ENCODE data around the gene KLHL26. TPM values are rescaled to one million over a fixed set of nuclear protein-coding genes. Genes with fewer than 3 reads are reported as not detected.

The KLHL26 gene
- total RNA-seq, 1 experiment from 2014 or later, result 10.7 TPM

GRCh38 chr19:18603255-18603957, 33.4 kb upstream of the KLHL26 start:
- DNase-seq, result peak; percentile 71
- Histone ChIP-seq H3T11ph (ENCODE audit: low read length) (no peak overlapping the region), H2AFZ (ENCODE audit: low read length) (no peak overlapping the region), H3K27me3 (ENCODE audit: insufficient read depth, low read length) (peaks cover 47% of the 10 kb centered on the region), H3K56ac (ENCODE audit: insufficient read length, low read depth, low read length) (no peak overlapping the region), H2BK12ac (ENCODE audit: insufficient read length, low read depth, low read length) (no peak overlapping the region), H4K8ac (replicated peaks; ENCODE audit: insufficient read length, low read depth, low read length) (no peak overlapping the region), H2BK20ac (ENCODE audit: low read depth, low read length, poor library complexity, severe bottlenecking) (no peak overlapping the region), H4K5ac (ENCODE audit: insufficient read length, low read depth, low read length) (no peak overlapping the region), H3K9me3 (ENCODE audit: control insufficient read depth, low read depth, low read length) (no peaks in the 10 kb centered on the region), H2BK120ac (ENCODE audit: low read depth, low read length, poor library complexity, severe bottlenecking) (no peak overlapping the region), H4K91ac (ENCODE audit: insufficient read length, low read depth, low read length) (no peak overlapping the region), H3K79me1 (ENCODE audit: insufficient read depth, low read depth, low read length, poor library complexity, severe bottlenecking) (no peaks in the 10 kb centered on the region), H3K18ac (ENCODE audit: insufficient read length, low read depth, low read length) (no peak overlapping the region), H4K20me1 (ENCODE audit: control insufficient read depth, insufficient read depth, insufficient read length) (no peaks in the 10 kb centered on the region), H2BK5ac (ENCODE audit: insufficient read length, low read length) (no peak overlapping the region), H3K79me2 (ENCODE audit: insufficient read depth, low read length) (no peaks in the 10 kb centered on the region), H3K4me1 (ENCODE audit: insufficient read depth, low read length) (no peaks in the 10 kb centered on the region; the same call in 1 of the 2 replicates), H3K4me2 (ENCODE audit: insufficient read depth, insufficient read length, low read length) (peak overlapping the region; percentile 20), H2AK5ac (ENCODE audit: insufficient read length, low read length) (no peak overlapping the region), H3K27ac (ENCODE audit: insufficient read length, low read depth, low read length) (no peak overlapping the region), H3K14ac (ENCODE audit: insufficient read depth, low read length) (no peak overlapping the region; the same call in 1 of the 2 replicates), H3K9ac (ENCODE audit: extremely low read depth, insufficient read length, low read length) (no peak overlapping the region), H3K23me2 (ENCODE audit: insufficient read length, low read depth, low read length, poor library complexity, severe bottlenecking) (peaks cover 3% of the 10 kb centered on the region), H3K23ac (ENCODE audit: insufficient read length, low read depth, low read length) (no peak overlapping the region), H2BK15ac (ENCODE audit: low read depth, low read length) (no peak overlapping the region), H3K4ac (ENCODE audit: low read depth, low read length) (no peak overlapping the region)
- H3K27me3 Mint-ChIP-seq (ENCODE audit: low read depth), result peaks cover 86% of the 10 kb centered on the region
- WGBS (ENCODE audit: extremely low coverage, insufficient read length, low lambda C conversion rate), result no CpG with 5 or more reads among the region's 32 CpGs
- H3K36me3 Mint-ChIP-seq (ENCODE audit: insufficient read depth in 1 of 3, low read depth in 3 of 3), result peaks cover 0 to 6% (median 0%) of the 10 kb centered on the region in 3 experiments; a peak in 2 of 7 replicates
- H3K9me3 Mint-ChIP-seq, result no peaks in the 10 kb centered on the region; a peak in 1 of 5 replicates
- peak overlapping the region; percentile 29 to 61; a peak in 4 of 5 replicates for H3K4me3 Mint-ChIP-seq
- TF ChIP-seq CTCF (conservative IDR thresholded peaks at IDR 0.05), result peak; percentile 43; the same call in 2 of the 3 replicates
- peaks cover 15 to 27% of the 10 kb centered on the region in 2 experiments for H3K4me1 Mint-ChIP-seq
- H3K27ac Mint-ChIP-seq, result no peak overlapping the region

All from H9 (cell line).